Adrenal gland (tissue), 5 donors: Measurements from ENCODE around the gene ATP5MC2.

Experiments used
- CTCF ChIP-seq, 6 experiments: fragments of 450-650 bp in 4 of 6; fragments of 200-600 bp in 2 of 6; sonication (generic) in 1 of 6; IDR thresholded peaks; 1 replicate in 5 of 6; 2 replicates in 1 of 6; pipeline versions ENCODE4 v1.5.1 to v1.8.0; 2016 to 2021; ENCODE audit warnings: antibody characterized with exemption in 6 of 6, mild to moderate bottlenecking in 2 of 6, moderate library complexity in 1 of 6
- POLR2A ChIP-seq, 2 donors: fragments of 450-650 bp; IDR thresholded peaks; one replicate each; pipeline ENCODE4 v1.6.1; 2017; ENCODE audit warnings: antibody characterized with exemption in 2 of 2, mild to moderate bottlenecking in 2 of 2, moderate library complexity in 1 of 2
- donor health status: DM: no; HTN: no; CAD: no.

- TF ChIP-seq CTCF (IDR thresholded peaks at IDR 0.05) (no peak), POLR2A (IDR thresholded peaks at IDR 0.05) (no peak)
Observed at GRCh38 chr12:53667080-53667479, 8.8 kb downstream of the ATP5MC2 start.
